OCI-M2 (cell line): Measurements from ENCODE around the gene GUCA1A.
"Not testable (repeated sequence)": the region's sequence is repeated elsewhere in the genome, so short reads cannot be mapped to it uniquely, and the experiment has no call there.

ENCODE experiments used
- DNase-seq: peaks from one replicate; lab custom pipeline; 2025; ENCODE audit not compliant: unreplicated experiment; lab: John Stamatoyannopoulos, UW

Gene GUCA1A

GRCh38 chr6:42142118-42142835, 30.9 kb upstream of the GUCA1A start, which contains the start of gene C6orf132:
TSS of gene C6orf132 (minus strand) at chr6:42142620. CDS start at chr6:42142444, 176 bp downstream.
- no peak for DNase-seq

DNA sequence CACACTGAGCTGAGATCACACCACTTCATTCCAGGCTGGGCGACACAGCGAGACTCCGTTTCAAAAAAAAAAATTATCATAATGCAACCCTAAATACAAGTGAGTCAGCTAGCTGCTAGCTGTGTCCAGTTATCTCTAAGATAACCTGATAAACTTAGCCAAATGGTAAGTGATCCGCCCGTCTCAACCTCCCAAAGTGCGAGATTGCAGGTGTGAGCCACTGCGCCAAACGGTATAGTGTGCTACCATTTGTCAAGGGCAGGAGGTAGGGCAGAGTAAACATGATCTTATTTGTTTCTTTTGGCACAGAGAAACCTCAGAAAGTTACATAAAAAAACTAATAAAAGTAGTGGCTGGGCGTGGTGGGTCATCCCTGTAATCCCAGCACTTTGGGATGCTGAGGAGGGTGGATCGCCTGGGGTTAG, 26.0 kb upstream of the GUCA1A start:
- no peak for DNase-seq

GRCh38 chr6:42148058-42148457, 25.1 kb upstream of the GUCA1A start:
- DNase-seq: no peak

DNA sequence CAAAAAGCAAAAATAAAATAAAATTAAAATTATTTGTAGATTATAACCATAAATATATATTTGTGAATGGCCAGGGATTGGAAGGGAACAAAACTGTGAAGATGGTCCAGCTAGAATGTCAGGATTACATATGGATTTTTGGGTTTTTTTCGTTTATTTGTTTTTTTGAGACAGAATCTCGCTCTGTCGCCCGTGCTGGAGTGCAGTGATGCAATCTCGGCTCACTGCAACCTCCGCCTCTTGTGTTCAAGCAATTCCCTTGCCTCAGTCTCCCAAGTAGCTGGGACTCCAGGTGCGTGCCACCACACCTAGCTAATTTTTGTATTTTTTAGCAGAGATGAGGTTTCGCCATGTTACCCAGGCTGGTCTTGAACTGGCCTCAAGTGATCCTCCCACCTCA, 22.9 kb upstream of the GUCA1A start:
- DNase-seq: no peak

DNA sequence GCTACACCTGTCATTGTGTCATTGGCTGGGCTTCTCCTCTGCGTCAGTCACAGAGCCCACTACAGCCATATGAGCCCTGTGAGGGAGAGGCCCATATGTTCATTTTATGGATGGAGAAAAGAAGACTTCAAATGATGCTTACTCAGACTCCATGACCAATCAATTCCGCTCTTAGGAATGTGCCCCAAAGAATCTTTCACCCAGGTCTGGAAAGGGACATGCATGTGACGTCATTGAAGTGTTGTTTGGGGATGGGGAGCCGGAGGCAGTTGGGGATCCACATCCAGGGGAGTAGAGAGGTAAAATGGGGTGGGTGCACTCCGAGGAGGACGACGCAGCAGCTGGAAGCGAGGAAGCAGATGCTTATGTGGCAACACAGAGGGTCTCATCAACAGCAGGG, 21.1 kb upstream of the GUCA1A start:
- no peak for DNase-seq

DNA sequence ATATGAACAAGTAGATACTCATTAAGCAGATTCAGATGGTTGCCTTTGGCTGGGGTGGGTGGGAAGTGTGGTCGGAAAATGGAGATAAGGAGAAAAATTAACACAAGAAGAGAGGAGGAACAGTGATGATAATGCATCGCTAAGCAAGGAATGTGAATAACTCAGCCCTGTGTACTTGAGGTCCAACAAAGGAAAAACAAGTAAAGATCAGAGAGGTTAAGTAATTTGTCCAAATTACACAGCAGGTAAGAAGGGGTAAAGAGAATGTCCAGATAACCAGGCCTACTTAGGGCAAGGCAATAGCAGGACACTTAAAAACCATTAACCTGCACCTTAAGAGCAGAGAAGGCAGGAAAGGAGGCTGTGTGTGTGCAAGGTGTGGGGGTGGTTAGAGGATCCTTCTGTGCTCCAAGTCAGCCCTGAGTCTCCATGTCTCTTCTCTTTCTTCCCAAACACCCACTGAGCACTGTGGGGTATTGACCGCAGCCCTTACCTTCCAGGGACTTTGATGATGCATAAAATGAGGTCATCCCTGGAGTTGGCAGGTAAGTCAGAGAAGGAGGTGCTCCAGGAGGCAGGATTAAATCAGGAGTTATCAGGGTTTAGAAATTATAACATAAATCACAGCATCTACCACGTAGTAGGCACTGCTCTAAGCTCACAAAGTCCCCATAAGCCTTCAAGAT, 20.5 kb upstream of the GUCA1A start:
- not testable (repeated sequence) for DNase-seq

DNA sequence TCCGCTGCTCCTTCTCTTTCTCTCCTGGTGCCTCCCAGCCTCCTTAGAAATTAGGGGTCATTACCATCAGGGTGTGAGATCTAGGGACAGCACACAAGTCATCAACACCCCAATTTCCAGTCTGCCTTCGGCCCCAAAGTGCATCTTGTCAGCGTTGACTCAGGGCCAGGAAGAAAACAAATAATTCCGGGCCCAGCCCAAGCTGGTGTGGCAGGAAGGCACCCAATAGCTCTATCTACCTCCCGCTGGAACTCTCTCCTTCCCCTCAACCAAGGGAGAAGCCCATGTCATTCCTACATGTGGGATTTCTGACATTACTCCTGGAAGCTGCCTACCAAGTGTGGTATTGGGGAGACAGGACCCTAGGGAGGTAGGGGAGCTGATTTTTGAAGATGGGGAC, 19.2 kb upstream of the GUCA1A start:
- DNase-seq: no peak

DNA sequence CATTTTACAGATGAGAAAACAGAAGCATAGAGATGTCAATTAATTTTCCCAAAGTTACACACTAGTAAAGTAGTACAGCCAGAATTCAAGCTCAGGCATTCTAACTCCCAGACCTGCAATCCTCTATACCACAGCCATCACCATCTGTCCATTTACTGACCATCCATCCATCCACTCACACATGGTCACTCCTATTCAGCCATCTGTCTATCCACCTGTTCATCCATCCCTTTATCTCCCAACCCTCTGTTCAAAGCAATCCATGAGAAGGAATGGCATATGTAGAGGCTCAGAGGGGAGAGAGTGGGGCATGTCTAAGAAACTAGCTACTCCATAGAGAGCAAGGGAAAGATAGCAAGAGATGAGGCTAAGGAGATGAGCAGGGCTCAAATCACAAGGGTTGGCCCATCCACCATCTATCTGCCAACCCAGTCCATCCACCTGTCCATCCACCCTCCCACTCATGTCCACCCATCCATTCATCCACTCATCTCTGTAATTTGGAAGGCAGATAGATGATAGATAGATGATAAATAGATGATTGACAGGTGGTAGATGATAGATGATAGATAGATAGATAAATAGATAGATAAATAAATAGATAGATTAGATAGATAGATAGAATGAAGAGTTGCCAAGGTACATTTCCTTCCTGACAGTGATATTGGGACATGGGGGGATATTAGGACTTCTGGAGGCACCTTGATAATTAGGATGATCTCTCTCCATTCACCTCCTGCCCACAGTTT, 18.5 kb upstream of the GUCA1A start:
- no peak for DNase-seq

DNA sequence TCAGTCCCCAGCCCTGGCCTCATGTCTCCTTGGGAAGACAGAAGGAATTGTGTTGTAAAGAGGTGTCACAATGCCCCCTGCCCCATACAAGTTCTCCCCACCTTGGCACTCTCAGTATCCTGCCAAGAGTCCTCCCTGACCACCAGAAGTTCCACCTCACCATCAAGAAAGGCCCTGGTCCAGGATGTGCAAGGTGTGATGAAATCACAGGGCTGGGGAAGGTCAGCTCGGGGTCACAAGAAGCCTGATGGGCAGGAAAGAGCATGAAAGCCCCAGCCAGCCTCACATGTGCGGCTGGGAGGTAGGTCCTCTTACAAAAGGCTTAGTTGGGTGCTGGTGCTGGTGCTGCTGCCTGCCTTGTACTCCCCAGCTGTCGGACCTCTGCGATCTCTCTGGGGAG, 17.9 kb upstream of the GUCA1A start:
- DNase-seq: no peak

- no peak for DNase-seq
Measured at GRCh38 chr6:42156638-42157037, 16.5 kb upstream of the GUCA1A start.

DNA sequence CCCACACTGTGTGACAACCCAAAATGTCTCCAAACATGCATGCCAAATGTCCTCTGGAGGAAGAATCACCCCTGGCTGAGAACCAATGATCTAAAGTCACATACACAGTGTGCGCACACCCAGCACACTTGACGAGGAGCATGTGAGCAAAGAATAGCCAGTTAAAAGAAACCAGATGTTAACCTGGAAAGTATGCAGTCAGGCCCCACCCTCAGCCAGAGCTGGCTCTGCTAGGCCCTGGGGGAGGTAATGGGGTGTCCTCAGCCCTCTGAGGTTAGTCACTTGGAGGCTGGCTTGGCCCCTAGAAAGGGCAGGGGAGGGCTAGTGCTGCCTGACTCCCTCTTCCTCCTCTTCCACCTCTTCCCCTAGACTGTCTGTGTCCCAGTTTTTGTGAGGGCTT, 15.2 kb upstream of the GUCA1A start:
- no peak for DNase-seq

GRCh38 chr6:42158631-42159030, 14.5 kb upstream of the GUCA1A start:
- no peak for DNase-seq

DNA sequence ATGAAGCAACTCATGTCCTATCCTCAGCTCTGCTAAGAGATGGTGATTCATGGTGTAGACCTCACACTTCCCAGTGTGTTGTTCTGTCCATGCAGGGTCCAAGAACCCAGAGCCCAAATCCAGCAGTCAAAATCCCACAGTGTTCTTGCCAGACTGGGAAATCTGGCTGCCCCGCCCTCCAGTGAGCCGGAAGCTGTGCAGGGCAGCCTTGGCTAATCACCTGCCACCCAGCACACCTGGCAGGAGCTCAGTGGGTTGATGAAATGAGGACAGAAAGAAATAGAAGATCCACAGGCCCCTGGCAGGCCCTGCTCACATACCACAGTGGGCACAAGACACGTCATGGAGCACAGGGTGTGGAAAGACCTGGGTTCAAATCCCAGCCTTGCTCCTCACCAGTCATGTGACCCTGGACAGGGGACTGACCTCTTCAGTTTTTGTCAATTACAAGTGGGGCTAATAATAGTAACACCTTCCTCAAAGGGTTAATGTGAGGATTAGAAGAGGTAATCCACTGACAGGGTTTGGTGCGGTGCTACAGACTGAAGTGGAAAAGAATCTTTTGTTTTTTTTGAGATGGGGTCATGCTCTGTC, 13.6 kb upstream of the GUCA1A start:
- DNase-seq: no peak

GRCh38 chr6:42162384-42162783, 10.8 kb upstream of the GUCA1A start:
- no peak for DNase-seq

GRCh38 chr6:42162812-42163211, 10.4 kb upstream of the GUCA1A start:
- DNase-seq: no peak

DNA sequence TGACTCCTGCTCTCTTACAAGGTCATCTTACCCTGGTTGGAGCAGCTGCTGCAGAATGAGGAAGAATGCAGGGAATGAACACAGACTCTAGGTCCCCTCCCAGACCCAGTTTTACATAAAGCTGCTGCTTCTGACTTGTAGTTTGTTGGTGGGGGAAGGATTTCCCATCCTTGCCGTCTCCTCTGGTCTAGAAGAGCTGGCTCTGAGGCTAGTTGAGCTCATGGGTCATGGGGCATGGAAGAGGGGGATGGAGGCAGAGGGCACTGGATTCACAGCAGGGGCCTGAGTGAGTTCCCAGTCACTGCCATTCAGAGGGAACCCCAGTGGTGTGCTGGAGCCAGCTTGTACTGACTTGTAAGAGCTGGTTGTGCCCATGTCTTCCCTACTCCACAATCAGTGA, 9.2 kb upstream of the GUCA1A start:
- DNase-seq: no peak

DNA sequence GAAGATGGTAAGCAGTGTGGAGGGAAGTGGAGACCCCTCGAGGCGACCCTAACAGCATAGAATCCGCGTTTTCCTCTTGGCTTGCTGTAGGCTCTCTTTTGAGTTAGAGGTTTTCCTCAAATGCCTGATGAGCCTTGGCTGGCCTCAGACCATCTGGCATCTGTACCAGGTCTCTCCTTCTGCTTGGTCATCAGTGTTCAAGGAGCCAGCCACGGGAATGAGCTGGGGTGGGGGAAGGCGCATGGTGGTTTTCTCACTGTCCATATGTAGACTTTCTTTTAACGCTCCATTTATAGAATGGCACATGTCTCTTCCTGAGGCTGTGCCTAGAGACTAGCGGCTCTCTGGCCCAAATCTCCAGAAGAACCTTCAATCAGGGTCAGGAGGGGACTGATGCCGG, 8.1 kb upstream of the GUCA1A start:
- no peak for DNase-seq

GRCh38 chr6:42166444-42167141, 6.6 kb upstream of the GUCA1A start:
- DNase-seq: peak; percentile 57

DNA sequence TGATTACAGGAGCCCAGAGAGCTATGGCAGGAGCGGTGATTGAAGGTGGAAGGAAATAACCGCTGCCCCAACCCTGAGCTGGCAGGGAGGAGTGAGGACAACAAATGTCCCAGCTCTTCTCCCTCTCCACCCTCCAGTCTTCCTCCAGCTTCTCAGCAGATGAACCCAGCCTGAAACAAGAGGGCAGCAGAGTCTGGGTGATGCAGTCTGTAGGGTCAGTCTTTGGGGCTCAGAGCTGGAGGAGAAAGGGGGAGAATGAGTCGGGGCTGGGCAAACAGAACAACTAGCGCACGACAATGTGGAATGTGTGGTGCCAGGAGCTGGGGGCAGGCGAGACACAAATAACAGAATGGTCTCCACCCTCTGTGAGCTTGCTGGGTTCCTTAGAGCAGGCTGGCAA, 4.5 kb upstream of the GUCA1A start:
- no peak for DNase-seq

DNA sequence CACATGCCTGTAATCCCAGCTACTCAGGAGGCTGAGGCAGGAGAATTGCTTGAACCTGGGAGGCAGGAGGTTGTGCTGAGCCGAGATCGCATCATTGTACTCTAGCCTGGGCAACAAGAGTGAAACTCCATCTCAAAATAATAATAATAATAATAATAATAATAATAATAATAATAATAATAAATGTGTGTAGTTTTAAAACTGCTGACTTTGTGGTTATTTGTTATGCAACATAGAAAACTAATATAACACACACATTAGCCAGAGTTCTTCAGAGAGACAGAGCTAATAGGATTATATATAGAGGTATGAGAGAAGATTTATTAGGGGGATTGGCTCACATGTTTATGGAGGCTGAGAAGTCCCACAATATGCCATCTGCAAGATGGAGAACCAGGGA, 3.4 kb upstream of the GUCA1A start:
- not testable (repeated sequence) for DNase-seq
